ES-I3 (cell line): ENCODE data around the gene SLAMF7.

ENCODE experiments used
- H3K36me3 ChIP-seq: 2 replicates; pipeline ENCODE4 v1.6.1; 2013; ENCODE audit warnings: mild to moderate bottlenecking, low read length, control low read depth, moderate library complexity; ENCODE audit not compliant: insufficient read depth
- H3K4me1 ChIP-seq: 2 replicates; pipeline ENCODE4 v1.6.1; 2013; ENCODE audit warnings: mild to moderate bottlenecking, control low read depth, low read length; ENCODE audit not compliant: insufficient read depth
- H3K9ac ChIP-seq: 2 replicates; pipeline ENCODE4 v1.6.1; 2013; ENCODE audit warnings: low read depth, mild to moderate bottlenecking, low read length, moderate library complexity
- H3K9me3 ChIP-seq: 2 replicates; pipeline ENCODE4 v1.6.1; 2013; ENCODE audit warnings: mild to moderate bottlenecking, low read length, moderate library complexity; ENCODE audit not compliant: control insufficient read depth, insufficient read depth

The SLAMF7 gene

GRCh38 chr1:160800645-160801408, 61.8 kb downstream of the SLAMF7 start:
- no peaks in the 10 kb centered on the region for H3K36me3 ChIP-seq
- H3K9me3 ChIP-seq: no peaks in the 10 kb centered on the region
- H3K4me1 ChIP-seq: no peaks in the 10 kb centered on the region
- H3K9ac ChIP-seq: no peak overlapping the region

GRCh38 chr1:160801836-160802580, 63.0 kb downstream of the SLAMF7 start:
- Histone ChIP-seq H3K36me3 (no peaks in the 10 kb centered on the region), H3K4me1 (no peaks in the 10 kb centered on the region), H3K9me3 (no peaks in the 10 kb centered on the region), H3K9ac (no peak overlapping the region)
